HG02763 (cell line): Measurements from ENCODE around the gene RAI2.

Source experiments
- ATAC-seq: cut with Tn5 transposase; IDR thresholded peaks from one replicate; pipeline ENCODE4 v1.9.1; 2021; ENCODE audit warnings: mild to moderate bottlenecking, moderate library complexity; ENCODE audit not compliant: unreplicated experiment

Gene RAI2

DNA sequence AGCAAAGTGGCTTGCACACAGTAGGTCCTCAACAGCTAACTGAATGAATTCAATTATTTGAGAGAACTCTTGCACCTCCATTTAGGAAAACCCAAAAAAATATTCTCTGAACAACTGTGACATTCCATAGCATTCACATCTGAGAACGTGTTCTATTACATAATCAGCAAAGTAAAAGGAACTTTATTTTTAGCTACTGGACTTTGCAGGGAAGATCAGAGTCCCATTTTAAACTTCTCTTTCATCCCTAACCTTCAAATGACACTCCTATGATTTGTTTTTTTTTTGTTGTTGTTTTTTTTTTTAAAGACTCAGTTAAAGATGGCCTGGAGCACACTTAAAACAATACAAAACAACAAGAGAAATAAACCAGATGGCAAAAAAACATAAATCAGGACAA, 30.9 kb downstream of the RAI2 start:
- ATAC-seq, result no peak

DNA sequence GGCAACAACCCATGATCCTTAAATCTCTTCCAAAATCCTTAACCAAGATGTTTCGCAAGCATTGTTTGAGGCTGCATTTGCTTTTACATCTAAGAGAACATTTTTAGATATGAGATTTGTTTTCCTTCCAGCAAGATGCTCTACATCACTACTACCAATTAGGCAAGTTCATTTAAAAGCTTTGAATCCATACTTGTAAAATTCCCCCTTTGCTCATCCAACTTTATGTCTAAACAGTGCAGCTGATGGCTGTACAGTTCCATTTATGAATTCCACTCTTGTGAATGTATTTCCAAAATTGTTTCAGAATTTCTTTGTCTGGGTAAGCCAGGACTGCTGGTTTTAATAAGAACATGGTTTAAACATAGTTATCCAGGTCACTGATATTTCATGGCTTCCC, 31.5 kb downstream of the RAI2 start:
- no peak for ATAC-seq

DNA sequence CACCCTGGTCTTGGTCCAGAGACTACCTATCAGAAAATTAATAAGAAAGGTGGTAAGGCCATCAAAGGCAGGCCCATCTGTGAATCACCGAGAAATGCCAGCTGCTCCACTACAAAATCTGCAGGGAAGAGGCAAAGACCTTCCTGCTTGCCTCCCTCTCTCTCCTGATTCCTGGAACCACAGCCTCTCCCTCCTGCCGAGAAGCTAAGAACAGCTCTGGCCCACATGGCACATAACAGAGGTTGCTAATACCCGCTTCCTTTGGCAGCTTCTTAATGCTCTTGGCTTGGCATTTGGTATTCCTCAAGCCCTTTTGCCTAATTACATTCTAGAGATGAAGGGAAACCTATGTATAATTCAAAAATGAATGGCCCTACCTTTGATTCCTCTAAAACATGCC, 32.9 kb downstream of the RAI2 start:
- no peak for ATAC-seq

DNA sequence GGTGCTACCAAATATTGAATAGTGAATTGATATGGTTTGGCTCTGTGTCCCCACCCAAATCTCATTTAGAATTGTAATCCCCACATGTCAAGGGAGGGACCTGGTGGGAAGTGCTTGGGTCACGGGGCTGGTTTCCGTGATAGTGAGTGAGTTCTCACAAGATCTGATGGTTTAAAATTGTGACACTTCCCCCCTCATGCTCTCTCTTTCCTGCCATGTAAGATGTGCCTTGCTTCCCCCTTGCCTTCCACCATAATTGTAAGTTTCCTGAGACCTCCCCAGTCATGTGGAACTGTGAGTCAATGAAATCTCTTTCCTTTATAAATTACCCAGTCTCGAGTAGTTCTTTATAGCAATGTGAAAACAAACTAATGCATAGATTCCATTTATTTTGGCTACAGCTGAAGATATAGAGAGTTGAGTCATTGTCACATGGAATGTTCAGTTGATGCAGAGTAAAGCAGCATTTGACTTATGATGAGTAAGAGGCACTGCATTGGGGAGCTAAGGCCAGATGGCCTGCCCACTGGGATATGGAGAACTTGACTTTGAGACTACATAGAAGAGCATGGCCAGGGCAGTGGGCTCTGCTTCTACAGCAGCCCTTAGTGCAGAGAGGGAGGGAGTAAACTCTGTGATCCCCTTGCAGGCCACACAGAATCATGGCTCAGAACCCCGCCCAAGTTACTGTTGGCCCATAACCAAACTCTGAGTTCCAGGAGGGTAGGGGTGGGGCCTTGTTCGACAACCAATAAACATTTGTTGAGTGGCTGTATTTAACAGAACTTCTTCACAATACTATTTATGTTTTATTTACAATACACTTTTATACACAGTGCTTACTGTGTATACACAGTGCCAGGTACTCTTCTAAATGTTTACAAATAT, 34.2 kb downstream of the RAI2 start:
- ATAC-seq, result no peak

DNA sequence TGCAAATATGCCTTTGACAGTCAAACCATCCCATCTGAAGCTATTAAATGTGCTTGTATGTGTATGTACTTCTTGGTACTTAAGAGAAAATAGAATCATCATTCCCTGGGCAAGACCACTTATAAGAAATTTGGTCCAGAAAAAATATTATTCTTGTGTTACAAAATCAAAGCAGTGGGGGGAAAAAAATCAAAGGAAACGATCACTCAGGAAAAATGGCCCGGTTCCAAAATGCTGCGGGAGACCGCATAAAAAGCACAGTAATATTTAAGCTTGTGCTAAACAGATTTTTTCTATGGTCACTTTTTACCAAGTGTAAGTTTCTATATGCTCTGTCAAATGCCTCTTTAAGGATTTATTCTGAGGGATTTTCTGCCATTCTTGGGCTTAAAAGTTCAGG, 36.1 kb downstream of the RAI2 start:
- ATAC-seq, result no peak

DNA sequence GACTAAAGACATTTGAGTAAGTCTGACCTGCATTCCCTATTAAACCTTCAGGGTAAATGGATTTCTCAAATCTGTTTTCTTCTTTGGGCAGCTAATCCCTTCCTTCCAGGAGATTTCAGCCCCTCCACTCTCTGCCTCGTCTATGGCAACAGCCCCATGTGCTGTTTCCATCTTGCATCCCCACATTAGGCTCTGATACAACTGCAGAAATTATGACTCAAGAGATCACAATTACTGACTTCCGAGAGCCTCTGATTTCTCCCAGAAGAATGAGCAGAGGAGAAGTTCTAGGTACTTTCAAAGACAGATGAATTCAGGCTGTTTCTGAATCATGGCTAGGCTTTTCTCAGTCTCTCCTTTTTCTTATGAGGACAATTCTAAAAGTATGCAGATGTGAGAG, 38.7 kb downstream of the RAI2 start:
- ATAC-seq, result no peak

DNA sequence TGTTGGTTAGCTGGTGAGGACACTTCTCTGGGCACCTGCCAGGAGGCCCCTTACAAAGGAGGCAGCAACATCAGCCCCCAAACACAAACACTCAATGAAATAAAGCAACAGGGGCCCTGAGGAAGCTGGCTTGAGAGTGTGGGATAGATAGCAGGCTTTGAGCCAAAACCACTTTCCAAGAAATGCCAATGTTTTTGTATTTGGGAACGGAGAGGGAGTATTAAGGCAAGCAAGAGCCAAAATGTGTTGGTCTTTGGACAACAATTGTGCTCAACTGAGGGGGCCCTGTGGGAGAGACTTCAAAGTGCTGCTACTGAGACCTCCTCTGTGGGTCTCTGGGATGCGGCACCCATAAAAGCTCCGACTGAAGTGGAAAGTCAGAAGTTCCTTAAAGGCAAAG, 41.0 kb downstream of the RAI2 start:
- no peak for ATAC-seq

DNA sequence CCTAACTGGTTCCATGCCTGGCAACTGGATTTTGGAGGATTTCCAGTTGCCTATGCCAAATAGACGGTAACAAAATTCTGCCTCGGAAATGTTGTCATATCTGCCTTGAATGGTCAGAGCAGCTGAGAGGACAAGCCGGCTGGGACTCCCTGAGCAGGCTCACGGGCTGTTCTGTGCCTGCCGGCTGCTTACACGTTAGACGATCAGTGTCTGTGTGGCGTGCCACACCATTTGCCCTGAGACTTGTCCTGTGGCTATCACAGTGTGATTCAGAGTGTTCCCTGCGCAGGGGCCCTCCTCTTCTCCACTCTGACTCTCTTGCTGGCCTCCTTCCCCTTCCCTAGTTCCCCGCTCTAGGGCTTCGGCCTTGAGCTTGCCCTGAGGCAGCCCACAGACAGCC, 42.4 kb downstream of the RAI2 start:
- ATAC-seq, result no peak

DNA sequence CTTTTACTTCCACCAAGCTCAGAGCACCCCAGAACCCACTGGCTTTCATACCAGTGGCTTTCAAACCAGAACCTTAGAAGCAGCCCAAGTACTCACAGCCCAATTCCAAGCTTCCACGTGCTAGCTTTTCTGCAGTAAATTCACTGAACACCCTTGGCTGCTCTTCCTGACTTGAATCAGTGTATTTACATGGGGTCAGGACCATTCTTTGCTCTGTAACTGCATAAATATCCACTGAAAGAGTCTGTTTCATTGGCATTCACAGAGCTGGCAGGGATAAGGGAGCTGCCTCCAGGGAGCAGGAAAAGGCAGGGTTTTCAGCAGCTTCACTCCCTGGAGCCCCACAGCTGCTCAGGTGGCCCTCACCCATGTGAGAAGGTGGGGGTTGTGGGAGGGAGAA, 43.8 kb downstream of the RAI2 start:
- no peak for ATAC-seq

DNA sequence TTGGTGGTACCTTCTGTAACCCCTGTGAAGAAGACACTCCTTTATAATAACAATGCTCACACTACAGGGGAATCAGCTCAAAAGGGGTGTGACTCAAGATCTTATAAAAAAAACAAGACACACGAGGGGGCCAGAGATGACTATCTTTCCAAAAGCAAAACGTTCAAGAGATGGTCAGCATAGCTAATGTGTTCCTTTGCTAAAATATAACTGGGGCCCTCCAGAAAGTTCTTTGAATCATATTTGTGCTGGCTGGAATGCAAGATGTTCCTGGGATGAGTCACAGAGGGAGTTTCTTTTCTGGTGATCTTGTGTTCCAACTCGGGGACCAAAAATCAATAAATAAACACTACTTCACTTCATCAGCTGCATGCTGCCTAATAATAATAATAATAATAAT, 46.5 kb downstream of the RAI2 start:
- ATAC-seq, result no peak

DNA sequence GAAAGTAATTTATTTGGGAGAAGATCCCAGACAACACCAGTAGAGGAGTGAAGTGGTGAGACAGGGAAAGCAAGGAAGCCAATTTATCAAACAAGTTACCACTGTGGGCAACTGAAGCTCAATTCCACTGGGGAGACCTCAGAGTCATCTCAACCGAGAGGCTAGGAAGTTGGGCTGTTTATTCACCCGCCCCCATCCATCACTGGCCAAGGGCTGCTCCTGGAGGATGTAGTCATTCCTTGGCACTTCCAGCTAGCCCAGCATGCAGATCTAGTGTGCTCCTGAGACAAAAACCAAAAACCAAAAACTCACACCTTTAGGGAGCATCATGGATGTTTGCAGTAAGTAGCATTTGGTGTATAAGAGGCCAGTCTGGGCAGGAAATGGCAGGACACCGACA, 47.0 kb downstream of the RAI2 start:
- no peak for ATAC-seq

DNA sequence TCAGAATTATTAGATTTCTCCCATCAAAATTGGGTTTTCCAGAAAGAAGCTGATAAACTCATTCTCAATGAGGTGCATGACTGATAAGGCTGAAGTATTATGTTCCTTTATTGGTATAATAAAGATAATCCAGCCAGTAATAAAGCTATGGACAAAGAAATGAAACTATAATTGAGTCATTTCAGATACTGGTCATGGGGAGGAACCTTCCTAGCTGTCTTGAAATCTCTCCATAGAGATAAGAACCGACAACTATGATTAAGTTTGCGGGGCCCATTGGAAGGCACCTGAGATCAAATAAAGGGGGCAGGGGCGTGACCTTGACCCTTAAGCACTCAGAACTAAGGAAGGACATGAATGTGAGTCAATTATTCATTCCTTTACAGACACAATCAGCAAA, 47.8 kb downstream of the RAI2 start:
- no peak for ATAC-seq

DNA sequence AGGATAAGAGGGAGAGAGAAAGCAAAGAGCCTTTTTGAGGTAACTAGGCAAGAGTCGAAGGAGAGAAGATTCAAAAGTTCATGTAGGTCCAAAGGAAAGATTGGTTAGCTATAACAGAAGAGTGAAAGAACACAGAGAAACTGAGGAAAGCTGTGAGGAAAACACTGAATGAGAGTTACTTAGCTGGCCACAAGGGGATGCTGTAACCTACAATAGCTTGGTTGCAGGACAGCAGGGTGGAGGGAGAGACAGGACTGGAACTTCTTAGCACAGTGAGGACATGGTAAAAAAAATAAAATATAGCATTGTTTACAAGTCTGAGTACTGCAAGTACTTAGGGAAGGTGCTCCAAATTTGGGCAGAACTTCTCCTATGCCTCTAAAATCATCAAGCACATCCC, 48.3 kb downstream of the RAI2 start:
- ATAC-seq, result no peak

DNA sequence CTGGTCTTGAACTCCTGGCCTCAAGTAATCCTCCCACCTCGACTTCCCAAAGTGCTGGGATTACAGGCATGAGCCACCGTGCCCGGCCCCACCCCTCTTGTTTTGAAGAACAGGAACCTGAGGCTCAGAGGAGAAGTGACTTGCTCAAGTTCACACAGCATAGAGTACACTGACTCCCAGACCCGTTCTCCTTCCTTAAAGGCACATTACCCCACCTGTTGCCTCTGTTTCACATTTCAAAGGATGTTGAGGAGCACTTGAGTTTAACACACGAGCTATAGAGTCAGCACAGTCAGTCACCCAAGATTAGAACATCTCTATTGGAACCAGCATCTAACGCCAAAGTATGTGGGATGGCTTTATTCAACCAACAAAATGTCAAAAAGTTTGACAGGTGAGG, 51.1 kb downstream of the RAI2 start:
- no peak for ATAC-seq

DNA sequence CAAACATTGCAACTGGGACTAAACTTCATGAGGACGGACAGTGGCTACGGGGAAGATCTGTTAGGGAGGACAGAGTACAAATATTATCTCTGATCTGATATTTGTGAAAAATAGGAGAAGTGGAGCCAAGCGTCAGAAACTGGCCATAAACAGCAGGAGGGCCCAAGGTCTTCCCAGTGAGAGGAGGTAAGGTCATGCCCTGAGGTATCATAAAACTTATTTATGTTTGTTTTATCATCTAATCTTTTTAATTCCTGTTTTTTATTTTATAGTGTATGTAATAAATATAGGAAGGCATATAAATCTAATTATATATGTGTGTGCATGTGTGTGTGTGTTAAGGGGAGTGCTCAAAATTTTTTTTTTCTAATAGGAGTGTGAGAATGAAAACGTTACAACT, 51.8 kb downstream of the RAI2 start:
- no peak for ATAC-seq

DNA sequence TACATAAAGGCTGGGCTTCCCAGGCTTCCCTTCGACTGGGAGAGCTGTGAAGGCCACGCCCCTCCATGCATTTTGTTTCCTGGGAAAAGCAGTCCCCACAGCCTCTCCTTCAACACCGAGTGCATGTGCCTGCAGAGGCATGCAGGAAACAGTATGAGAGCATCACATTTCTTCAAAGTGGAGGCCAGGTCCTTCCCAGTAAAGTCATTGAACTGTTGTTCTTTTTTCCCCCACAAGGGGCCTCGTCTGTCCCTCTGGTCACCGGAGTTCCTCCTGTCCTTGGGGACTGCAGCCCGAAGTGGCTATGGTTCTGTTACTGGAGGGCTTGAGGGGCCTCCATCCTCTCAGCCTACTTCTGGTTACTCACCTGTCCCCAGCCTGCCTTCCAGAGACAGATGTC, 56.0 kb downstream of the RAI2 start:
- ATAC-seq, result no peak

DNA sequence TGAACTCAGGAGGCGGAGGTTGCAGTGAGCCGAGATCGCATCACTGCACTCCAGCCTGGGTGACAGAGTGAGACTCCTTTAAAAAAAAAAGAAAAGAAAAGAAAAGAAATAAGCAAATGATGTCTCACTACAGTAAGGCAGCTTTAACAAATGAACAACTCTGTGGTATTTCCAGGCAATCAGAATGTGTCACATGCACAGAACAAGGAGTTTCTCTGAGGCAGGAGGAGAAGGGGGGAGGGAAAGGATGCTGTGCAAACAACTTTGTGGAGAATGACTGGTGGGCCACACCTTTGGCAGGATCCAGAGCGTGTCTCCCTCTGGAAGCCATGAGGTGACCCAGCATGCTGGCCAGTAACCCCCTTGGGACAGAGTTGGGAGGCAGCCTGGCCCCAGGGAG, 57.6 kb downstream of the RAI2 start:
- ATAC-seq, result no peak

DNA sequence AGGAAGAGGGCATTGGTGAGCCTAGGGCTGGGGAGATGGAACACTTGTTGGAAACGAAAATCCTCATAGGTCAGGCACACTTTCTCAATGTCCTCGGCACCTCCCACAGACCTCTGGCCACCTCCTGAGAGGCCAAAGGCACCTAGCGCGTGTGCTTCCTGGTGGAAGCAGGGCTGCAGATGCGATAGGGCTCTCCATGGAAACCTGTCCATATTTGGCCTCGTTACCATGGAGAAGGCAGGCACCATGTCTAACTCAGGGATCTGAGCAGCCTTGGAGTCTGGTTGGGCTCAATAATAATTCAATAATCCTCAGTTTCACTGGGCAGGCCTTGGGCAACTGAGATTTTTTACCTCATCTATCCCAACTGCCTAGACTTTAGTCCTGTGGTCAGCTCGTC, 58.3 kb downstream of the RAI2 start:
- no peak for ATAC-seq

DNA sequence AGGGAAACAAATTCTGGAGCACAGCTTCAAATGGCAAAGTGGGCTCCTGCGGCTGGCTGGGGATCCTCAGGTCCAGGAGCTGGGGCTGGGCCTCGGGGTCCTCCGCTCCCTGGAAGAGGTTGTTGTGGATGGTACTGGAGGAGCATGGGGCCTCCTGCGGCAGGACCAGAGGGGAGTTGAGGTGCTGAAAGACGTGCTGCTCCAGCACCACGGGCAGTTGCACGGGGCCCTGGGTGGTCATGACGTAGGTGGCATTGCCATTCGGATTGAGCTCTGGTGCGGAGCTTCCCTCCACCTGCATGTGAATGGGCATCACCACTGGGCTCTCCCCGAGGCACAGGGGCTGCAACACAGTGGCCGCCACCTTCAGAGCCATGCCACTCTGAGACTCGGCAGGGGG, 59.7 kb downstream of the RAI2 start:
- ATAC-seq, result no peak

DNA sequence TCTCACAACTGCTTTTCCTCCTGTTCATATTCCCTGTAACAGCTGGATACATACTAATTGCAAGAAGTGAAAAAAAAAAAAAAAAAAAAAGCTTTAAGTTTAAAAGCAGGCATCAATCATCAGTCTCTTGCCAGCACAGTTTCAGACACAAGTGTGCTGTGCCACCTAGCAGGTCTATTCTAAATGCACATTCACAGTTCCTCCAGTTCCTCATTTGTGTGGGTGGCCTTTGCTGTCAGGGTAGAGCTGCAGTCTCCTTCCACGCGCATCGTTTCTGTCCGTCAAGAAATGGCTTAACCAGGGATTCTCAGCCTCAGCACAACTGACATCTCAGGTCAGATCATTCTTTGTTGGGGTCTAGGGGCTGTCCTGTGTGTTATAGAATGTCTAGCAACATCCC, 62.2 kb downstream of the RAI2 start:
- no peak for ATAC-seq

DNA sequence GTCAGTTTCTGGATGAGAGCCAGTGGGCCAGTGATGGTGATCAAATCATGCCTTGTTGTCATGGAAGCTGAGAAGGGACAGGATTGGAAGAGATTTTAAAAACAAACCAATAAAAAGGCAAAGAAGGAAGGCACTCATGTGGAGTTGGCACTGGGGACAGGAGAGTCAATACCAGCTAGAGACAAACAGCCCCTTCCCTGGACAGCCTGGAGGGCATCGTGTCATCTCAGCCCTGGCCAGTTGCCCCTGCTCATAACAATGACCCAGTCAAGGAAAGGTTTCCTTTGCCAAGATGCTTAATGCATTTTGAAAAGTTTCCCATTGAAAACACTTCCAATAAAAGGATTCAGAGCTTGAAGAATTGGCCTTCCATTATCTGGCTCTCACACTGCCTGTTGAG, 68.3 kb downstream of the RAI2 start:
- no peak for ATAC-seq

DNA sequence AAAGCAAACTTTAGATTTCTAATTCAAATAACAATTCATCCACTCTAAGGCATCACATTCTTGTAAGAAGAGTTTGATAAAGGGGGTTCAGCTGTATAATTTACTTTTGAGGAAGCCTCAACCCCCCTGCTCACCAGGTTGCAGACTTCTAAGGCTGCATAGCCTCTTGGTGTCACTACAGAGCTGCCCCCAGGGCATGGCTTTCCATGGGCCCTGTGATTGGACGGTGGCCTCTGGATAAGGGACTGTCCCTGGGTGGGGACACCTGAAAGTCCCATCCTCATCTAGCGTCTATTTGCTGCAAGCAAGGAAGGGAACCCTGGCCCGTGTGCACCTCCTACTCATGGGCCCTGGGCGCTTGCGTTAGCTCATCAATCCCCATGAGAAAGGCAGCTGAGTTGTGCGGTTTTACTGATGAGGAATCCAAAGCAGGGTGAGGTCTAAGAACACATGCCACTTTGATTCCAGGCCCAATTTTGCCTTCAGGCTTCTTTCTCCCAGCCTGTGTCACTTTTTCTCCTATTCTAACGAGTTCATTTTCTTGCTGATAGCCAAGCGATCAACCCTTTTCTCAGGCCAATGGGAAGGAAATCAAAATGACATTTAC, 72.0 kb downstream of the RAI2 start:
- ATAC-seq, result no peak

DNA sequence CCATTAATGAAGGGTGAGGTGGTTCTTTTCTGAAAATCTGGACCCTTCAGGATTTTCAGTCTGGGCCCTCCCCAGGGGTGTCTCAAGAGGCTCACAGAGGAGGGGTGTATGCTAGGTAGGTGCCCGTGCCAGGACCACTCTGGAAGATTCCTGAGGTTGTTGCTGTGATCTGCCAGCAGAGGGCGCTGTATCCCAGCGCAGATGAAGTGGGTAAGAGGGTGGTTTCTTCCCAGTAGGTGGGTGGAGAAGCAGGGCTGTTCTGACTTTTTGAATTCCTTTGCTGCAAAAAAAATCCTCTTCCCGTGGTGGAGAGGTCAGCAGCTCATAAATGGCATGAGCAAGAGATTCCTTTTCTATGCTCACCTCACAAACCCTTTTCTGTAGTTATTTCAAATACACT, 72.7 kb downstream of the RAI2 start:
- ATAC-seq, result no peak
